Measurements from ENCODE around the gene CTNNA3.

DNA sequence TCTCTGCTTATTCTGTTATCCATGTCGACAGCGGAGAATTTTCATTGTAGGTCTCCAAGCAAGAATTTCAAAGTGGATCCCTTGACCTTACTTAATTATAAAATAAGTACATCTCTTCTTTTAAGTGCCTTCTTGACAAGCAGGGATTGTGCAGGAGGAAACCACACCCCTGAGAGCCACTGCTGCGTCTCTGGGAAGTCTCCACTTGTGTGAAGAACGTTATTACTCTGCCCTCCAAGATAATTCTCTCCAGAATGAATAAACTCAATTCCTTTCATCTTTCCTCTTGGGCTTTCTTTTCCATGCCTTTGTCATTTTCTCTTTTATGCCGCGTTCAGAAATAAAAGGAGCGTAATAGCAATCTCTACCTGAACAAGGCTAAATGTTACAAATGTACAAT, 1801.0 kb downstream of the CTNNA3 start:
- TF ChIP-seq POLR2A (IDR thresholded peaks at IDR 0.05) (no peak), CTCF (IDR thresholded peaks at IDR 0.05) (no peak)

Data from lower leg skin (tissue), 3 donors.